GM12873 (cell line): Measurements from ENCODE around the gene TCAIM.

Experiments
- TF ChIP-seq, protein P1 (sequence below): IDR thresholded peaks from 2 replicates; pipeline ENCODE4 v1.5.1; 2012; ENCODE audit warnings: low read depth, mild to moderate bottlenecking, moderate library complexity, low read length, control low read depth; ENCODE audit not compliant: insufficient read depth; ENCODE audit errors: missing control alignments

Gene TCAIM

DNA sequence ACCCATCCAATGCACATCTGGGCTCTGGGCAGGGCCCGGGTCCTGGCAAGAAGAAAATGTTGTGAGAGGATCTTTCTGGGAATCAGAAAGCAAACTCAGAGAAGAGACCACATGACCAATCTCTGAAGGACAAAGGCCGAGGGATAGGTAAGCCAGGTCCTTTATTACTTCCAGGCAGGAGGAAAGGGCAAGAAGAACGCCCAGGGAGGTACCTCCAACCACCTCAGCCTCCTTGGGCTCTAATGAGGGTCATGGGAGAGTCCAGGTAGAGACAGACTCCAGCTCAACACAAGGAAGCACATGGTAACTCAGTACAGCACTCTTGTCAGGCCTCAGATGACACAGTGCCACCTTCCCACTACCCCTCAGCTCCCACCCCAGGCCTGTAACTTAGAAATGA is 112.9 kb downstream of the TCAIM start:
- TF ChIP-seq, protein P1, sequence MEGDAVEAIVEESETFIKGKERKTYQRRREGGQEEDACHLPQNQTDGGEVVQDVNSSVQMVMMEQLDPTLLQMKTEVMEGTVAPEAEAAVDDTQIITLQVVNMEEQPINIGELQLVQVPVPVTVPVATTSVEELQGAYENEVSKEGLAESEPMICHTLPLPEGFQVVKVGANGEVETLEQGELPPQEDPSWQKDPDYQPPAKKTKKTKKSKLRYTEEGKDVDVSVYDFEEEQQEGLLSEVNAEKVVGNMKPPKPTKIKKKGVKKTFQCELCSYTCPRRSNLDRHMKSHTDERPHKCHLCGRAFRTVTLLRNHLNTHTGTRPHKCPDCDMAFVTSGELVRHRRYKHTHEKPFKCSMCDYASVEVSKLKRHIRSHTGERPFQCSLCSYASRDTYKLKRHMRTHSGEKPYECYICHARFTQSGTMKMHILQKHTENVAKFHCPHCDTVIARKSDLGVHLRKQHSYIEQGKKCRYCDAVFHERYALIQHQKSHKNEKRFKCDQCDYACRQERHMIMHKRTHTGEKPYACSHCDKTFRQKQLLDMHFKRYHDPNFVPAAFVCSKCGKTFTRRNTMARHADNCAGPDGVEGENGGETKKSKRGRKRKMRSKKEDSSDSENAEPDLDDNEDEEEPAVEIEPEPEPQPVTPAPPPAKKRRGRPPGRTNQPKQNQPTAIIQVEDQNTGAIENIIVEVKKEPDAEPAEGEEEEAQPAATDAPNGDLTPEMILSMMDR, result no peak

DNA sequence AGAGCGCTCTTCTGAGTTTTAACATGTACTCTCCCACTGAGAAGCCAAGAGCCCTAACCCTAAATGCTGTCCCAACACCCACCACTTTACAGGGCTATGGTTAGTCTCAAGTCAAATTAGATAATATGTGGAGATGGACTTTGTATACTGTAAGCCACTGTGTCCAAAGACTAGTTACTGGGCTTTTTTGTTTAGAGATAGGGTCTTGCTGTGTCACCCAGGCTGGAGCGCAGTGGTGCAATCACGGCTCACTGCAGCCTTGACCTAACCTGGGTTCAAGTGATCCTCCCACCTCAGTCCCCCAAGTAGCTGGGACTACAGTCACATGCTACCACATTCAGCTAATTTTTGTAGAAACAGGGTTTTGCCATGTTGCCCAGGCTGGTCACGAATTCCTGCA is 115.7 kb downstream of the TCAIM start:
- TF ChIP-seq, protein P1, result no peak

DNA sequence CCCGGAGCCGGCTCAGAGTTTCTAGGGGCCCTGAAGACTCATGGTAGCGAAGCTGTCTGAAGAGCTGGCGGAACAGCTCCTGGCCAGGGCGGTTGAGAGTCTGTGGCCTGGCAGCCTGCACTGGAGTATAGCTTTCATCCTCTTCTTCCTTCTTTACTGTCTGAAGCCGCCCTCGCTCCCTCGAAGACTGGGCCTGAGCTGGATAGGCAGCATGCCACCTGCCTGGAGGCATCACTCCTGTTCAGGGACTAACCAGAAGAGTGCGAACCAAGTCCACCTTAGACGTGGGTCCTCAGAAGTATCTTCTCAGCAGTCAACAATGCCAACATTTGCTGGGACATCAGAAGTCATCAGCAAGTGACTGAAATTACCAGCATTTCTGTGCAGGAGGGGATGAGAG is 116.8 kb downstream of the TCAIM start:
- TF ChIP-seq, protein P1, result no peak
